ENCODE data around the gene DEUP1.

The DEUP1 gene

DNA sequence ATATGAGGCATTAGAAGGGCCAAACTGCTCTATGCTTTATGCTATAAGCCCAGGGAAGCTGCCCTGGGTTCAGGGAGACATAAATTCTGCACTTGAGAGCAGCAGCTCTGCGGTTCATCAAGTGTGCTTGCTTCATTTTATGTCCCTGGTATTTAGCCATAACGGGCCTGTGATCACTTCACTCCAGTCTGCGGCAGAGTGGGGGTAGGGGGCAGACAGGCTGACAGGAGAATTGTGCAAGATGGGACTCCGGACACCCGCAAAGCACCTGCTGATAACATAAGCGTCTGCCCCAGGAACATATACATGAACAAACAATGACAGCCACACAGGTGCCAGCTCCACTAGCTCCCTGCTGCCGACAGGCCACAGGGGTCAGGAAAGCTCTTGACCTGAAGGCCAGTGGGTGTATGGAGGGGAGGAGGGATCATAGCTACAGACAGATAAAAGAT, 156.5 kb downstream of the DEUP1 start:
- Histone ChIP-seq H3K9ac (ENCODE audit: low read length) (no peak overlapping the region), H3K9me3 (ENCODE audit: control insufficient read depth, insufficient read depth, low read depth, low read length) (no peaks in the 10 kb centered on the region), H3K27me3 (ENCODE audit: control insufficient read depth, insufficient read depth, low read length) (no peaks in the 10 kb centered on the region), H3K4me3 (ENCODE audit: low read depth, low read length) (no peak overlapping the region), H3K36me3 (ENCODE audit: control insufficient read depth, insufficient read depth, low read length) (no peaks in the 10 kb centered on the region), H3K27ac (ENCODE audit: low read depth, low read length) (no peak overlapping the region), H3K4me1 (ENCODE audit: control insufficient read depth, insufficient read depth, low read length) (peaks cover 40% of the 10 kb centered on the region)

Measured in HUES6 (cell line).